ENCODE data around the gene LRCH1. TPM values are rescaled to one million over a fixed set of nuclear protein-coding genes. Genes with fewer than 3 reads are reported as not detected.
A peak's percentile ranks its signal among the peaks of the same experiment; 100 is the strongest.

Gene LRCH1
- total and polyA plus RNA-seq, 2 of the 4 experiments (the other 2 are of a cell fraction) = 7.0 to 8.8 TPM

GRCh38 chr13:46797501-46798237, 244.7 kb downstream of the LRCH1 start:
- 0 out of 2 replicates have a peak overlapping the region, but pooled peaks have one; percentile 1 for H2BK20ac ChIP-seq (ENCODE audit: low read depth, low read length)
- no peaks in the 10 kb centered on the region; the same call in 1 of the 2 replicates for H4K20me1 ChIP-seq (ENCODE audit: insufficient read depth, low read length)
- H3K18ac ChIP-seq (ENCODE audit: low read depth, low read length) = peak overlapping the region; percentile 66
- H3K9me1 ChIP-seq (ENCODE audit: insufficient read depth, low read length) = peaks cover 5% of the 10 kb centered on the region; the same call in 1 of the 2 replicates
- peaks cover 1% of the 10 kb centered on the region; the same call in 1 of the 2 replicates for H3K36me3 ChIP-seq (ENCODE audit: control insufficient read depth, insufficient read depth, low read length)
- in situ Hi-C loops (cut with MboI; ENCODE audit: low sequenced_read_pairs) = no loop called here
- 40% methylated on average over 2 of the region's 9 CpGs; no CpG with 5 or more reads in 1 of the 2 experiments for WGBS, 2 experiments (ENCODE audit: extremely low coverage in 2 of 2, insufficient read length in 1 of 2)
- peak overlapping the region; percentile 92 for H3K14ac ChIP-seq (replicated peaks; ENCODE audit: low read depth, low read length)
- no peak overlapping the region for H2AK5ac ChIP-seq (ENCODE audit: low read depth, low read length)
- peak overlapping the region; percentile 84 for H3K4me3 ChIP-seq (ENCODE audit: insufficient read depth, low read depth, low read length)
- H3K4me1 ChIP-seq (ENCODE audit: control insufficient read depth, insufficient read depth, low read length) = peaks cover 5% of the 10 kb centered on the region
- peak; percentile 48 for DNase-seq
- no peaks in the 10 kb centered on the region for H3K27me3 ChIP-seq (ENCODE audit: control insufficient read depth, insufficient read depth, low read length)
- H2AK9ac ChIP-seq (replicated peaks; ENCODE audit: low read depth, low read length, poor library complexity) = peak overlapping the region; percentile 65
- CTCF ChIA-PET = interaction anchor here (0.6 kb wide), 2 partner anchors 554 to 1175 kb away, joined by 3 read pairs; no protein-coding TSS in a partner anchor
- peak overlapping the region; percentile 38; the same call in 2 of the 3 replicates for H2BK15ac ChIP-seq (ENCODE audit: low read depth, low read length)
- TF ChIP-seq FOS (IDR thresholded peaks at IDR 0.05; ENCODE audit: low read depth, low read length) (no peak), CTCF (conservative IDR thresholded peaks at IDR 0.05; ENCODE audit: low read depth, low read length) (no peak), CHD1 (IDR thresholded peaks at IDR 0.05; ENCODE audit: low read depth, low read length) (no peak), SMC3 (IDR thresholded peaks at IDR 0.05; ENCODE audit: low read depth, low read length) (no peak), MAFK (IDR thresholded peaks at IDR 0.05; ENCODE audit: low read depth, low read length) (no peak), ELK1 (IDR thresholded peaks at IDR 0.05; ENCODE audit: borderline replicate concordance, low read depth, low read length) (no peak), RCOR1 (IDR thresholded peaks at IDR 0.05; ENCODE audit: insufficient replicate concordance, low read length) (no peak)
- no TSS peak for BruUV-seq (replicated peaks)
- peak overlapping the region; percentile 78 for H3K27ac ChIP-seq (ENCODE audit: insufficient read depth, low read length)
- intact Hi-C loops (cut with micrococcal nuclease) = loop anchor here (1.0 kb wide), 1 partner anchor 243 kb away; no protein-coding TSS in a partner anchor
- ATAC-seq (ENCODE audit: low read depth) = no peak; the same call in 1 of the 2 replicates
- H2AFZ ChIP-seq (replicated peaks; ENCODE audit: low read length, poor library complexity) = peak overlapping the region; percentile 95
- peak overlapping the region; percentile 91 to 99 for H4K8ac ChIP-seq (ENCODE audit: low read depth in 2 of 2, low read length in 2 of 2)
- H3K4ac ChIP-seq (ENCODE audit: low read depth, low read length) = peak overlapping the region; percentile 91
- peaks cover 28 to 30% of the 10 kb centered on the region in 2 experiments for H3K79me1 ChIP-seq (ENCODE audit: low read depth in 1 of 2, low read length in 2 of 2)
- H3K23ac ChIP-seq (ENCODE audit: low read depth, low read length) = peak overlapping the region; percentile 78
- POLR2A ChIA-PET (ENCODE audit: unreplicated experiment) = interaction anchor here (0.6 kb wide), 1 partner anchor 13 kb away, joined by 3 read pairs; no protein-coding TSS in a partner anchor
- H3K9me3 ChIP-seq (ENCODE audit: control insufficient read depth, insufficient read depth, low read length) = no peaks in the 10 kb centered on the region
- peak overlapping the region; percentile 78 for H2BK120ac ChIP-seq (ENCODE audit: low read depth, low read length)
- dilution Hi-C loops (cut with HindIII; ENCODE audit: low sequenced_read_pairs, unreplicated experiment) = no loop called here
- H4K91ac ChIP-seq (ENCODE audit: insufficient read depth, low read depth, low read length) = peak overlapping the region; percentile 89
- H3K4me2 ChIP-seq (ENCODE audit: low read depth, low read length) = peak overlapping the region; percentile 71
- peak overlapping the region; percentile 82 for H4K5ac ChIP-seq (ENCODE audit: low read depth, low read length)
- peak overlapping the region; percentile 52 for H2BK5ac ChIP-seq (ENCODE audit: low read depth, low read length, poor library complexity, severe bottlenecking)
- H3K9ac ChIP-seq (ENCODE audit: low read depth, low read length) = peak overlapping the region; percentile 69
- peak overlapping the region; percentile 24 for H3K56ac ChIP-seq (ENCODE audit: extremely low read depth, insufficient read depth, low read length)
